Measurements from ENCODE around the gene ADAMTSL3.

DNA sequence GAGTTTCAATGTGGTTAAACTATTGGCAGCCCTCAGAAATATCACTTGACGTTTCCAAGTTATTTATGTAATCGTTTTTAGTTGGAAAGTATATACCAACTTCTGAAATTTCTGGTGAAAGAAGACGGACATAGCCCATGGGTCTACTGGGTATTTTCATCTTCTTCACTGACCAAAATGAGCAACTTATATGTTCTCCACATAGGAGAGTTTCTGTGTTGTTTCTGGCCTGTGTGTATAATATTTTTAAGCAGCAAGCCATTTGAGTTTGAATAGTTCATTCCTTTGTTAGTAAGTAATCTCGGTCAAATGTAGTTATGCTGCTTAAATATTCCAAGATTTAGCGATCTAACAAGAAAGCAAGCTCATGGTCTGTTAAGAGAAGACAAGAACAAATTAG, 57.3 kb downstream of the ADAMTSL3 start:
- TF ChIP-seq CTCF (IDR thresholded peaks at IDR 0.05) (no peak), ESRRA (CRISPR knock-in tag; IDR thresholded peaks at IDR 0.05; ENCODE audit: borderline replicate concordance) (no peak)
